ENCODE measurements around the gene ENTPD8. TPM values are rescaled to one million over a fixed set of nuclear protein-coding genes. Genes with fewer than 3 reads are reported as not detected.

The ENTPD8 gene
- total RNA-seq, 1 donor from 2014 or later, result not detected

DNA sequence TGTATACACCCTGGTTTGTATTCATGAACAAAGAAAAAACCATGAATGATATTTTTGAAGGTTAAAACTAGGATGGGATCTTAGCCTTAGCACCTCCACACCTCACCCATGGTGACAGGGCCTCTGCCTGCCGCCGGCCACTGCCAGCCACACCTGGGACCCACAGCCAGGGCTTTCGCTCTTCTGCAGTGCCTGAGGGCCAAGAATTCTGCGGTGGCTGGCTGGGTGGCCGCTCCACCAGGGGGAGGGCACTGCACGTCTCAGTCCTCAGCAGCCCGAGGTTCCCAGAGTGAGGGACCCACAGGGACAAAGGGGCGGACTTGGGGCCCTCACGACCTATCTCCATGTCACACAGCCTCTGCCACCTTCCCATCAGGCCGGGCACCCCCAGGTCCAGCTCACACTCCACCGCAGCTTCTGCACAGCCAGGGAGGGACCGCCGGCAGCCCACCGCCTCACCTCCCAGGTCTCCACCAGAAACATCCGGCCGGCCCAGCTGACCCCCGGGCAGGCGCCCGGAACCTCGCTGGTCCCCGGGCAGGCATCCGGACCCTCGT is 25.1 kb downstream of the ENTPD8 start:
- Mint-ChIP-seq H3K4me1 (peaks cover 2% of the 10 kb centered on the region), H3K27ac (no peak overlapping the region), H3K27me3 (ENCODE audit: insufficient read depth, low read depth) (no peaks in the 10 kb centered on the region), H3K9me3 (no peaks in the 10 kb centered on the region), H3K4me3 (no peak overlapping the region), H3K36me3 (no peaks in the 10 kb centered on the region)
- Histone ChIP-seq H3F3A (ENCODE audit: low read depth) (no peaks in the 10 kb centered on the region), H3K9me3 (ENCODE audit: low read depth) (no peaks in the 10 kb centered on the region), H3K4me3 (no peak overlapping the region), H3K79me2 (ENCODE audit: low read depth) (peaks cover 26% of the 10 kb centered on the region), H3K9ac (no peak overlapping the region), H3K36me3 (no peaks in the 10 kb centered on the region), H3K4me2 (no peak overlapping the region), H3K27me3 (no peaks in the 10 kb centered on the region), H3K4me1 (peaks cover 6% of the 10 kb centered on the region), H2AFZ (replicated peaks) (no peak overlapping the region), H3K27ac (no peak overlapping the region), H4K20me1 (ENCODE audit: low read depth) (no peaks in the 10 kb centered on the region)
- DNase-seq (ENCODE audit: low spot score), result no peak
- TF ChIP-seq EZH2 (IDR thresholded peaks at IDR 0.05) (no peak), EZH2phosphoT487 (IDR thresholded peaks at IDR 0.05) (no peak), CTCF (IDR thresholded peaks at IDR 0.05) (no peak)

GRCh38 chr9:137415451-137415850 is 25.7 kb downstream of the ENTPD8 start:
- no peaks in the 10 kb centered on the region for H3K36me3 Mint-ChIP-seq
- no peak overlapping the region for H3K4me3 Mint-ChIP-seq
- no peaks in the 10 kb centered on the region for H3F3A ChIP-seq (ENCODE audit: low read depth)
- H3K9me3 ChIP-seq (ENCODE audit: low read depth), result no peaks in the 10 kb centered on the region
- TF ChIP-seq CTCF (IDR thresholded peaks at IDR 0.05) (no peak), EZH2 (IDR thresholded peaks at IDR 0.05) (no peak), EZH2phosphoT487 (IDR thresholded peaks at IDR 0.05) (no peak)
- H3K79me2 ChIP-seq (ENCODE audit: low read depth), result peaks cover 21% of the 10 kb centered on the region
- no peak overlapping the region for H3K4me3 ChIP-seq
- H3K4me1 ChIP-seq, result peaks cover 6% of the 10 kb centered on the region
- no peak overlapping the region for H3K4me2 ChIP-seq
- no peaks in the 10 kb centered on the region for H3K36me3 ChIP-seq
- H3K9ac ChIP-seq, result no peak overlapping the region
- no peak overlapping the region for H3K27ac ChIP-seq
- H3K27me3 Mint-ChIP-seq (ENCODE audit: insufficient read depth, low read depth), result no peaks in the 10 kb centered on the region
- H3K27me3 ChIP-seq, result no peaks in the 10 kb centered on the region
- no peak overlapping the region for H3K27ac Mint-ChIP-seq
- DNase-seq (ENCODE audit: low spot score), result no peak
- H3K4me1 Mint-ChIP-seq, result peaks cover 2% of the 10 kb centered on the region
- no peaks in the 10 kb centered on the region for H4K20me1 ChIP-seq (ENCODE audit: low read depth)
- H3K9me3 Mint-ChIP-seq, result no peaks in the 10 kb centered on the region
- H2AFZ ChIP-seq (replicated peaks), result no peak overlapping the region

DNA sequence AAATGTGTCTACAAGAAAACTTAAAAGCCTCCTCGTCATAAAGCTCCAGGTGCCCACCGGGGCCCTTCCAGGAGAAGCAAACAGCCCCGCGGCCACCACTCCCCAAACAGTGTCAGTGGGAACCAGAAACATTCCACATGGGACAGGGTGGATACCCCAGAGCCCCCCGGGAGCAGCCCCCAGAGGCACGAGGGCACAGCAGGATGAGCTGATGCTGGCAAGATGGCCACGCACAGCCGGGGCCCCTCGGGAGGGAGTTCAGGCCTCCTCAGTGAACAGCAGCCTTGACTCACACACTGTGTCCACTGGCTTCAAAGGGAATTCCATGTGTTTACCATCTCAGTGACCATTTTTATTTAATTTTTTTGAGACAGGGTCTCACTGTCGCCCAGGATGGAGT is 28.7 kb downstream of the ENTPD8 start:
- Mint-ChIP-seq H3K4me1 (peaks cover 5% of the 10 kb centered on the region), H3K9me3 (no peaks in the 10 kb centered on the region), H3K27ac (no peak overlapping the region), H3K36me3 (no peaks in the 10 kb centered on the region), H3K4me3 (no peak overlapping the region), H3K27me3 (ENCODE audit: insufficient read depth, low read depth) (peaks cover 2% of the 10 kb centered on the region)
- Histone ChIP-seq H3K4me1 (peaks cover 6% of the 10 kb centered on the region), H3K27ac (no peak overlapping the region), H3K79me2 (ENCODE audit: low read depth) (no peaks in the 10 kb centered on the region), H4K20me1 (ENCODE audit: low read depth) (peaks cover 11% of the 10 kb centered on the region), H3K9me3 (ENCODE audit: low read depth) (no peaks in the 10 kb centered on the region), H3K4me3 (no peak overlapping the region), H3K27me3 (no peaks in the 10 kb centered on the region), H3F3A (ENCODE audit: low read depth) (no peaks in the 10 kb centered on the region), H3K36me3 (no peaks in the 10 kb centered on the region), H2AFZ (replicated peaks) (no peak overlapping the region), H3K4me2 (no peak overlapping the region), H3K9ac (no peak overlapping the region)
- no peak for DNase-seq (ENCODE audit: low spot score)
- no peak for TF ChIP-seq CTCF (IDR thresholded peaks at IDR 0.05)
- TF ChIP-seq EZH2 (IDR thresholded peaks at IDR 0.05), result no peak
- TF ChIP-seq EZH2phosphoT487 (IDR thresholded peaks at IDR 0.05), result no peak

Measured in neural progenitor cell (in vitro differentiated cells).